ENCODE data around the gene TRIM22. TPM values are rescaled to one million over a fixed set of nuclear protein-coding genes. Genes with fewer than 3 reads are reported as not detected.

Gene TRIM22
- total RNA-seq, 1 experiment from 2014 or later: not detected

GRCh38 chr11:5698281-5698680, 8.7 kb downstream of the TRIM22 start:
- BruUV-seq (replicated peaks): no TSS peak
- no peaks in the 10 kb centered on the region for H3K9me3 ChIP-seq (ENCODE audit: low read length)
- no peaks in the 10 kb centered on the region for H3K36me3 ChIP-seq (ENCODE audit: low read depth, low read length)
- ChIA-PET CTCF (no interaction called here), POLR2A (ENCODE audit: unreplicated experiment) (no interaction called here)
- H4K20me1 ChIP-seq (ENCODE audit: low read length): no peaks in the 10 kb centered on the region
- peaks cover 4% of the 10 kb centered on the region for H3K27me3 ChIP-seq (ENCODE audit: low read length)
- H3K4me1 ChIP-seq (ENCODE audit: insufficient read depth, low read length): no peaks in the 10 kb centered on the region
- no peak overlapping the region for H3K27ac ChIP-seq (ENCODE audit: low read length)
- TF ChIP-seq EZH2phosphoT487 (IDR thresholded peaks at IDR 0.05; ENCODE audit: borderline replicate concordance, low read length): no peak
- no peak for TF ChIP-seq EZH2 (IDR thresholded peaks at IDR 0.05; ENCODE audit: low read length, unreplicated experiment)
- TF ChIP-seq CTCF (conservative IDR thresholded peaks at IDR 0.05; ENCODE audit: low read depth, low read length): no peak
- H3K4me3 ChIP-seq (ENCODE audit: low read length): no peak overlapping the region
- H3K4me2 ChIP-seq (ENCODE audit: low read length): no peak overlapping the region
- H3F3A ChIP-seq (ENCODE audit: low read length, unreplicated experiment): no peaks in the 10 kb centered on the region
- no peak for ATAC-seq
- H3K79me2 ChIP-seq (ENCODE audit: low read length): no peaks in the 10 kb centered on the region
- H3K9ac ChIP-seq (ENCODE audit: low read length): no peak overlapping the region
- intact Hi-C loops (cut with micrococcal nuclease): no loop called here
- no peak for DNase-seq
- H3K9me2 ChIP-seq (replicated peaks; ENCODE audit: low read length): no peaks in the 10 kb centered on the region
- H2AFZ ChIP-seq (ENCODE audit: low read length): no peak overlapping the region

- DNase-seq: no peak
- Histone ChIP-seq H3K9me2 (replicated peaks; ENCODE audit: low read length) (no peaks in the 10 kb centered on the region), H3K27me3 (ENCODE audit: low read length) (peaks cover 4% of the 10 kb centered on the region; the same call in 1 of the 2 replicates), H3K9me3 (ENCODE audit: low read length) (no peaks in the 10 kb centered on the region), H2AFZ (ENCODE audit: low read length) (no peak overlapping the region), H3K4me2 (ENCODE audit: low read length) (no peak overlapping the region), H3K27ac (ENCODE audit: low read length) (no peak overlapping the region), H3K36me3 (ENCODE audit: low read depth, low read length) (no peaks in the 10 kb centered on the region), H3K79me2 (ENCODE audit: low read length) (no peaks in the 10 kb centered on the region), H3K9ac (ENCODE audit: low read length) (no peak overlapping the region), H3F3A (ENCODE audit: low read length, unreplicated experiment) (no peaks in the 10 kb centered on the region), H4K20me1 (ENCODE audit: low read length) (no peaks in the 10 kb centered on the region), H3K4me1 (ENCODE audit: insufficient read depth, low read length) (no peaks in the 10 kb centered on the region), H3K4me3 (ENCODE audit: low read length) (no peak overlapping the region)
- BruUV-seq (replicated peaks): no TSS peak
- ATAC-seq: no peak
- CTCF ChIA-PET: no interaction called here
- TF ChIP-seq CTCF (conservative IDR thresholded peaks at IDR 0.05; ENCODE audit: low read depth, low read length) (no peak), EZH2 (IDR thresholded peaks at IDR 0.05; ENCODE audit: low read length, unreplicated experiment) (no peak), EZH2phosphoT487 (IDR thresholded peaks at IDR 0.05; ENCODE audit: borderline replicate concordance, low read length) (no peak)
- POLR2A ChIA-PET (ENCODE audit: unreplicated experiment): no interaction called here
- intact Hi-C loops (cut with micrococcal nuclease): no loop called here
These were observed 10.9 kb downstream of the TRIM22 start for GRCh38 chr11:5700421-5701054.

- ChIA-PET CTCF (no interaction called here), POLR2A (ENCODE audit: unreplicated experiment) (no interaction called here)
- no peaks in the 10 kb centered on the region for H3F3A ChIP-seq (ENCODE audit: low read length, unreplicated experiment)
- no peak overlapping the region for H3K4me3 ChIP-seq (ENCODE audit: low read length)
- H4K20me1 ChIP-seq (ENCODE audit: low read length): no peaks in the 10 kb centered on the region
- ATAC-seq (no peak), DNase-seq (no peak)
- no peaks in the 10 kb centered on the region for H3K9me3 ChIP-seq (ENCODE audit: low read length)
- no peaks in the 10 kb centered on the region for H3K4me1 ChIP-seq (ENCODE audit: insufficient read depth, low read length)
- no peak overlapping the region for H3K9ac ChIP-seq (ENCODE audit: low read length)
- H3K79me2 ChIP-seq (ENCODE audit: low read length): no peaks in the 10 kb centered on the region
- no TSS peak for BruUV-seq (replicated peaks)
- no peaks in the 10 kb centered on the region for H3K36me3 ChIP-seq (ENCODE audit: low read depth, low read length)
- no peaks in the 10 kb centered on the region for H3K9me2 ChIP-seq (replicated peaks; ENCODE audit: low read length)
- no peak overlapping the region for H3K27ac ChIP-seq (ENCODE audit: low read length)
- no peak overlapping the region for H2AFZ ChIP-seq (ENCODE audit: low read length)
- peaks cover 2% of the 10 kb centered on the region; the same call in 1 of the 2 replicates for H3K27me3 ChIP-seq (ENCODE audit: low read length)
- intact Hi-C loops (cut with micrococcal nuclease): no loop called here
- no peak overlapping the region for H3K4me2 ChIP-seq (ENCODE audit: low read length)
- TF ChIP-seq EZH2 (IDR thresholded peaks at IDR 0.05; ENCODE audit: low read length, unreplicated experiment) (no peak), CTCF (conservative IDR thresholded peaks at IDR 0.05; ENCODE audit: low read depth, low read length) (no peak), EZH2phosphoT487 (IDR thresholded peaks at IDR 0.05; ENCODE audit: borderline replicate concordance, low read length) (no peak)
These were observed 11.5 kb downstream of the TRIM22 start for GRCh38 chr11:5701055-5701577.

Measured in PC-3 (cell line).